Liver (tissue), 9 donors: ENCODE results near the gene ZNF566. TPM values are rescaled to one million over a fixed set of nuclear protein-coding genes. Genes with fewer than 3 reads are reported as not detected.
A peak's percentile ranks its signal among the peaks of the same experiment; 100 is the strongest.

Experiments used
- DNase-seq: peaks from one replicate; pipeline ENCODE4 v3.0.0-alpha.2; 2017; ENCODE audit warnings: low spot score
- H3K27ac ChIP-seq, 2 donors: one replicate each; pipeline ENCODE4 v1.7.0; 2013; ENCODE audit warnings: inconsistent platforms in 2 of 2, low read length in 2 of 2, control low read depth in 1 of 2, low read depth in 1 of 2, mild to moderate bottlenecking in 1 of 2
- H3K27me3 ChIP-seq, 4 donors: one replicate each; pipeline versions ENCODE4 v1.6.1 to v1.7.0; 2013; ENCODE audit warnings: low read length in 3 of 4, inconsistent platforms in 1 of 4, mild to moderate bottlenecking in 1 of 4, moderate library complexity in 1 of 4; ENCODE audit not compliant: control insufficient read depth in 4 of 4, insufficient read depth in 4 of 4
- H3K36me3 ChIP-seq, 4 donors: one replicate each; pipeline versions ENCODE4 v1.6.1 to v1.7.0; 2013; ENCODE audit warnings: low read length in 3 of 4, mild to moderate bottlenecking in 3 of 4, low read depth in 1 of 4, moderate library complexity in 1 of 4; ENCODE audit not compliant: control insufficient read depth in 4 of 4, insufficient read depth in 3 of 4
- H3K4me1 ChIP-seq, 4 donors: one replicate each; pipeline versions ENCODE4 v1.6.1 to v1.7.0; 2013; ENCODE audit warnings: low read length in 3 of 4, mild to moderate bottlenecking in 3 of 4, moderate library complexity in 1 of 4; ENCODE audit not compliant: control insufficient read depth in 4 of 4, insufficient read depth in 4 of 4
- H3K4me3 ChIP-seq, 3 donors: one replicate each; pipeline versions ENCODE4 v1.6.1 to v1.7.0; 2013; ENCODE audit warnings: low read length in 3 of 3, control low read depth in 1 of 3, low read depth in 1 of 3, mild to moderate bottlenecking in 1 of 3
- H3K9ac ChIP-seq, 2 donors: one replicate each; pipeline ENCODE4 v1.7.0; 2013; ENCODE audit warnings: low read length in 2 of 2, mild to moderate bottlenecking in 2 of 2, moderate library complexity in 2 of 2, control low read depth in 1 of 2, low read depth in 1 of 2
- H3K9me3 ChIP-seq, 4 donors: one replicate each; pipeline versions ENCODE4 v1.6.1 to v1.7.0; 2013; ENCODE audit warnings: low read length in 3 of 4; ENCODE audit not compliant: control insufficient read depth in 4 of 4
- ATF3 ChIP-seq: IDR thresholded peaks from 2 replicates; pipeline ENCODE4 v1.6.1; 2016; ENCODE audit warnings: antibody characterized with exemption
- CTCF ChIP-seq: fragments of 150-350 bp; IDR thresholded peaks from 2 replicates; pipeline ENCODE4 v1.5.1; 2017; ENCODE audit warnings: improper control_type of control experiment, low read depth, low read length; ENCODE audit not compliant: missing input control
- EGR1 ChIP-seq, 2 donors: IDR thresholded peaks; 2 replicates each; pipeline ENCODE4 v1.6.1; 2016 to 2018; ENCODE audit warnings: antibody characterized with exemption in 2 of 2, low read depth in 2 of 2
- FOXA1 ChIP-seq: IDR thresholded peaks from 2 replicates; pipeline ENCODE4 v1.6.1; 2016; ENCODE audit warnings: antibody characterized with exemption
- FOXA2 ChIP-seq: IDR thresholded peaks from 2 replicates; pipeline ENCODE4 v1.6.1; 2016; ENCODE audit warnings: antibody characterized with exemption
- GABPA ChIP-seq, 2 donors: IDR thresholded peaks in 1 of 2; conservative IDR thresholded peaks in 1 of 2; 2 replicates each; pipeline ENCODE4 v1.6.1; 2016; ENCODE audit warnings: antibody characterized with exemption in 2 of 2, mild to moderate bottlenecking in 1 of 2, moderate library complexity in 1 of 2
- HNF4A ChIP-seq, 2 donors: conservative IDR thresholded peaks; 2 replicates each; pipeline ENCODE4 v1.6.1; 2016; ENCODE audit warnings: antibody characterized with exemption in 2 of 2, mild to moderate bottlenecking in 2 of 2
- HNF4G ChIP-seq: IDR thresholded peaks from 2 replicates; pipeline ENCODE4 v1.6.1; 2016; ENCODE audit warnings: antibody characterized with exemption
- JUND ChIP-seq, 2 donors: IDR thresholded peaks; 2 replicates each; pipeline ENCODE4 v1.6.1; 2016; ENCODE audit warnings: antibody characterized with exemption in 2 of 2
- NR2F2 ChIP-seq: IDR thresholded peaks from 2 replicates; pipeline ENCODE4 v1.6.1; 2016; ENCODE audit warnings: antibody characterized with exemption
- RAD21 ChIP-seq, 2 donors: IDR thresholded peaks; 2 replicates each; pipeline ENCODE4 v1.6.1; 2016; ENCODE audit warnings: antibody characterized with exemption in 2 of 2, mild to moderate bottlenecking in 2 of 2
- REST ChIP-seq: IDR thresholded peaks from 2 replicates; pipeline ENCODE4 v1.6.1; 2016; ENCODE audit warnings: antibody characterized with exemption, mild to moderate bottlenecking
- RXRA ChIP-seq, 2 donors: IDR thresholded peaks; 2 replicates each; pipeline ENCODE4 v1.6.1; 2017 to 2018; ENCODE audit warnings: antibody characterized with exemption in 2 of 2, mild to moderate bottlenecking in 1 of 2
- SP1 ChIP-seq: IDR thresholded peaks from 2 replicates; pipeline ENCODE4 v1.6.1; 2018; ENCODE audit warnings: antibody characterized with exemption, mild to moderate bottlenecking
- TAF1 ChIP-seq: conservative IDR thresholded peaks from 2 replicates; pipeline ENCODE4 v1.6.1; 2016; ENCODE audit warnings: antibody characterized with exemption, mild to moderate bottlenecking
- YY1 ChIP-seq: IDR thresholded peaks from 2 replicates; pipeline ENCODE4 v1.6.1; 2016; ENCODE audit warnings: antibody characterized with exemption, mild to moderate bottlenecking
- ZBTB33 ChIP-seq: IDR thresholded peaks from 2 replicates; pipeline ENCODE4 v1.6.1; 2016; ENCODE audit warnings: antibody characterized with exemption
- WGBS: extraction: QIAGEN DNeasy Blood & Tissue Kit; methylation state at CpG from one replicate; pipeline ENCODE4 v1.1.7; 2013; 5-methylcytosine and 5-hydroxymethylcytosine counted together
- polyA plus RNA-seq, 2 donors: library from polyadenylated mRNA; stranded (reverse) in 1 of 2; unstranded in 1 of 2; fragments of 200-250 nt in 1 of 2; fragments of >200 nt in 1 of 2; fragmentation: Nextera tagmentation in 1 of 2; extraction: Ambion mirVana in 1 of 2; gene quantifications; one replicate each; pipeline versions ENCODE4 v1.2.1 to v1.2.3, GENCODE V29; 2013 to 2015
- total RNA-seq, 2 donors: library from RNA; depleted of rRNA; stranded (reverse); fragments of >200 nt; gene quantifications; one replicate each; pipeline ENCODE4 v1.2.3, GENCODE V29; 2014
- donor health status: healthy.
- donor health status: healthy.
- donor health status: healthy.
- donor health status: healthy.
- donor health status: healthy.

The ZNF566 gene
- total and polyA plus RNA-seq, 4 donors = 1.5 to 11.1 (median 6.3) TPM

- Histone ChIP-seq H3K4me1 (no peaks in the 10 kb centered on the region), H3K9me3 (peaks cover 6 to 18% (median 13%) of the 10 kb centered on the region in 4 donors)
- 48% methylated on average over 2 of the region's 2 CpGs for WGBS
These were observed 52.8 kb downstream of the ZNF566 start for GRCh38 chr19:36436531-36436930.

GRCh38 chr19:36423925-36424324 is 65.4 kb downstream of the ZNF566 start:
- DNase-seq = no peak
- 84% methylated on average over 4 of the region's 4 CpGs for WGBS
- peaks cover 0 to 5% (median 0%) of the 10 kb centered on the region in 4 donors for H3K27me3 ChIP-seq
- no peaks in the 10 kb centered on the region for H3K36me3 ChIP-seq
- no peaks in the 10 kb centered on the region for H3K4me1 ChIP-seq
- H3K4me3 ChIP-seq = peak overlapping the region in 1 of 3 donors; percentile 20
- no peak overlapping the region for H3K9ac ChIP-seq
- no peak overlapping the region for H3K27ac ChIP-seq
- H3K9me3 ChIP-seq = peaks cover 15 to 32% (median 30%) of the 10 kb centered on the region in 4 donors
- TF ChIP-seq TAF1 (no peak), YY1 (no peak), SP1 (no peak), ZBTB33 (no peak), NR2F2 (no peak), EGR1 (IDR thresholded peaks at IDR 0.05; ENCODE audit: low read depth in 2 of 2) (no peak), JUND (IDR thresholded peaks at IDR 0.05) (no peak), GABPA (IDR thresholded peaks at IDR 0.05 in 1 of 2, conservative IDR thresholded peaks at IDR 0.05 in 1 of 2) (no peak), CTCF (no peak), RXRA (IDR thresholded peaks at IDR 0.05) (no peak), RAD21 (IDR thresholded peaks at IDR 0.05) (no peak), FOXA1 (no peak), ATF3 (no peak), REST (no peak), HNF4A (conservative IDR thresholded peaks at IDR 0.05) (no peak), FOXA2 (no peak), HNF4G (no peak)

More at GRCh38 chr19:36436531-36436930, 52.8 kb downstream of the ZNF566 start:
- TF ChIP-seq RXRA (IDR thresholded peaks at IDR 0.05) (no peak), SP1 (no peak), TAF1 (no peak), FOXA2 (no peak), HNF4A (conservative IDR thresholded peaks at IDR 0.05) (no peak), RAD21 (IDR thresholded peaks at IDR 0.05) (no peak), ATF3 (no peak), FOXA1 (no peak), HNF4G (no peak), CTCF (no peak), NR2F2 (no peak), GABPA (IDR thresholded peaks at IDR 0.05 in 1 of 2, conservative IDR thresholded peaks at IDR 0.05 in 1 of 2) (no peak), EGR1 (IDR thresholded peaks at IDR 0.05; ENCODE audit: low read depth in 2 of 2) (no peak)
- Histone ChIP-seq H3K36me3 (no peaks in the 10 kb centered on the region), H3K27ac (no peak overlapping the region), H3K4me3 (no peak overlapping the region), H3K27me3 (no peaks in the 10 kb centered on the region), H3K9ac (no peak overlapping the region)
- DNase-seq = no peak
